ENCODE data around the gene NUFIP1. TPM values are rescaled to one million over a fixed set of nuclear protein-coding genes. Genes with fewer than 3 reads are reported as not detected.

NUFIP1 gene
- total and polyA plus RNA-seq, 2 of the 8 experiments (the other 6 are each of a cell fraction or from before 2014, with no cell fraction given), result 4.6 to 16.6 TPM

DNA sequence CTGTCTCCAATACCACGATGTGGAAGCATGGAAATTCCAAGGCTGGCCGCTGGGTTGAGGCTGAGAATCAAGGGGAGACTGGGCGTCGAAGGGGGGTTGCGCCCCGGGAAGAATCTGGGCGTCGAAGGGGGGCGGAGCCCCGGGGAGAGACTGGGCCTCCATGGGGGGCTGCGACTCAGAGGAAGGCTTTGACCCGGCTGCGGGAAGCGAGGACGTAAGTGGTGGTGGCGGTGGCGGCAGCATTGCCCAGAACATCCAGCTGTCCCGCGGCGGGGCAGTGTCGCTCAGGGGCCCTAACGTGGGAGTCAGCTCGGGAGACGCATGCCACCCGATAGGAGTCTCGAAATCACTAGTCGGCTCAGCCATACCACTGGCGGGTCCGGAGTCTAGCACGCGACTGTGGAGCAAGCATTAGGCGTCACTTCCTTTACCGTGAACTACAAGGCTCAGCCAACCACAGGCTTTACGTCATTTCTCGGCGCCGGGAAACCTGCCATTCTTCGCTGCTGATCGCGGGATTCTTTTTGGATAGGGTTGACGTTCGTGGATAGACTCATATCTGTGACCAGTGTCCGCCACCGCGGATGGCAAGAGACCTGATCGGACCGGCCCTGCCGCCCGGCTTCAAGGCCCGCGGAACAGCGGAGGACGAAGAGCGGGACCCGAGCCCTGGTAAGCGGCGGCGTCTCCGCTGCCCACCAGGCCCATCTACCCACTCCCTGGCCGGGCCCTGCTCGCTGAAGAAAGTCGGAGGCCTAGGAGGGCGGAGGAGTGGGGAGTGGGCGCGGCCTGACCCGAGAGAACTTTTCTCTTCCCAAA lies at the start of gene NUFIP1, which contains the start of gene GPALPP1 (continued):
- TF ChIP-seq ATF2 (IDR thresholded peaks at IDR 0.05; ENCODE audit: low read length), result peak; percentile 78; the same call in 1 of the 2 replicates
- no peak for TF ChIP-seq SP2 (IDR thresholded peaks at IDR 0.05; ENCODE audit: low read length)
- no peak for TF ChIP-seq RNF2 (IDR thresholded peaks at IDR 0.05; ENCODE audit: borderline replicate concordance, low read depth, low read length, missing control alignments, poor library complexity, severe bottlenecking)
- TF ChIP-seq KDM1A (IDR thresholded peaks at IDR 0.05; ENCODE audit: borderline replicate concordance, low read length), result no peak
- peak; percentile 68; the same call in 1 of the 2 replicates for TF ChIP-seq SRF (IDR thresholded peaks at IDR 0.05; ENCODE audit: low read depth, low read length)
- TF ChIP-seq CBX5 (IDR thresholded peaks at IDR 0.05; ENCODE audit: low read depth, low read length), result no peak
- TF ChIP-seq POLR2A (IDR thresholded peaks at IDR 0.05; ENCODE audit: control extremely low read depth in 1 of 2, low read depth in 2 of 2, low read length in 2 of 2), result peak; percentile 76 to 96
- TF ChIP-seq NRF1 (IDR thresholded peaks at IDR 0.05; ENCODE audit: low read depth, low read length), result no peak
- TF ChIP-seq POU5F1 (IDR thresholded peaks at IDR 0.05; ENCODE audit: low read depth, low read length), result no peak
- peak; percentile 61 for TF ChIP-seq YY1 (IDR thresholded peaks at IDR 0.05; ENCODE audit: low read depth, low read length)
- TF ChIP-seq PHF8 (conservative IDR thresholded peaks at IDR 0.05; ENCODE audit: low read depth, low read length), result peak; percentile 86
- peak; percentile 92 for TF ChIP-seq KDM5A (IDR thresholded peaks at IDR 0.05; ENCODE audit: low read length)
- TF ChIP-seq CBX8 (IDR thresholded peaks at IDR 0.05; ENCODE audit: borderline replicate concordance, low read depth, low read length), result no peak
- TF ChIP-seq MAFK (IDR thresholded peaks at IDR 0.05; ENCODE audit: low read depth, low read length), result no peak
- no peak for TF ChIP-seq ZNF274 (IDR thresholded peaks at IDR 0.05; ENCODE audit: borderline replicate concordance, extremely low read depth, low read length)
- no peak for TF ChIP-seq EGR1 (IDR thresholded peaks at IDR 0.05; ENCODE audit: borderline replicate concordance, low read depth, low read length)
- TF ChIP-seq TAF7 (optimal IDR thresholded peaks at IDR 0.05; ENCODE audit: borderline replicate concordance, low read depth, low read length), result no peak
- TF ChIP-seq, protein P1, sequence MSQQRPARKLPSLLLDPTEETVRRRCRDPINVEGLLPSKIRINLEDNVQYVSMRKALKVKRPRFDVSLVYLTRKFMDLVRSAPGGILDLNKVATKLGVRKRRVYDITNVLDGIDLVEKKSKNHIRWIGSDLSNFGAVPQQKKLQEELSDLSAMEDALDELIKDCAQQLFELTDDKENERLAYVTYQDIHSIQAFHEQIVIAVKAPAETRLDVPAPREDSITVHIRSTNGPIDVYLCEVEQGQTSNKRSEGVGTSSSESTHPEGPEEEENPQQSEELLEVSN (IDR thresholded peaks at IDR 0.05), result peak; percentile 50; the same call in 1 of the 2 replicates
- peak; percentile 74; the same call in 1 of the 2 replicates for TF ChIP-seq GABPA (IDR thresholded peaks at IDR 0.05; ENCODE audit: borderline replicate concordance, insufficient read depth, low read length)
- TF ChIP-seq SIX5 (IDR thresholded peaks at IDR 0.05; ENCODE audit: low read depth, low read length), result no peak
- peak; percentile 97 for TF ChIP-seq ASH2L (IDR thresholded peaks at IDR 0.05; ENCODE audit: low read length)
- TF ChIP-seq SAP30 (IDR thresholded peaks at IDR 0.05; ENCODE audit: insufficient read depth, insufficient replicate concordance, low read length), result peak; percentile 87
